GM12878 (cell line): ENCODE measurements around the gene CDC42BPA. TPM values are rescaled to one million over a fixed set of nuclear protein-coding genes. Genes with fewer than 3 reads are reported as not detected.

Experiments
- ATAC-seq: fragments of 200-7000 bp; cut with Tn5 transposase; 3 replicates; pipeline ENCODE4 v1.9.1; 2020; ENCODE audit warnings: mild to moderate bottlenecking, moderate library complexity
- BruUV-seq: library from RNA; stranded (reverse); fragments of 400-500 nt; replicated peaks from 2 replicates; lab custom pipeline; 2021; lab: Mats Ljungman, UMichigan
- CTCF ChIA-PET: fragments of 300-600 bp; sonication (Branson Sonifier 250); formaldehyde crosslinking; extraction: SDS; loops from one replicate; lab custom pipeline; 2021; ENCODE audit warnings: inconsistent platforms; lab: Yijun Ruan, JAX
- POLR2A ChIA-PET: fragments of 350-600 bp; formaldehyde crosslinking; extraction: SDS; loops from one replicate; lab custom pipeline; 2021; ENCODE audit warnings: inconsistent platforms; lab: Charles Lee
- RAD21 ChIA-PET: fragments of 300-600 bp; sonication (Branson Sonifier 250); formaldehyde crosslinking; loops from one replicate; lab custom pipeline; 2023; ENCODE audit warnings: antibody characterized with exemption; ENCODE audit not compliant: unreplicated experiment; lab: Charles Lee
- SMC1A ChIA-PET: fragments of 300-600 bp; sonication (Branson Sonifier 250); formaldehyde crosslinking; loops from one replicate; lab custom pipeline; 2023; ENCODE audit not compliant: unreplicated experiment, uncharacterized antibody; lab: Charles Lee
- DNase-seq: peaks from one replicate; pipeline ENCODE4 v3.0.0-alpha.2; 2011; ENCODE audit warnings: low read depth, low spot score
- FAIRE-seq: peaks from 3 replicates; lab custom pipeline; 2011; peaks lifted over from hg19 to GRCh38; lab: Jason Lieb, UNC
- H2AFZ ChIP-seq: 2 replicates; pipeline ENCODE4 v1.6.0; 2011; ENCODE audit warnings: low read depth, low read length, control low read depth; ENCODE audit not compliant: control insufficient read depth
- H3K27ac ChIP-seq: 2 replicates; pipeline ENCODE4 v1.5.1; 2011; ENCODE audit warnings: control low read depth; ENCODE audit not compliant: control insufficient read depth, insufficient read depth
- H3K27me3 ChIP-seq, 2 experiments: replicated peaks in 1 of 2; 2 replicates each; pipeline versions ENCODE4 v1.6.0 to v1.6.1; 2011; ENCODE audit warnings: low read length in 1 of 2; ENCODE audit not compliant: control insufficient read depth in 2 of 2, insufficient read depth in 2 of 2
- H3K36me3 ChIP-seq, 2 experiments: 2 replicates each; pipeline ENCODE4 v1.5.1; 2011; ENCODE audit warnings: low read length in 1 of 2; ENCODE audit not compliant: control insufficient read depth in 2 of 2, insufficient read depth in 2 of 2
- H3K4me1 ChIP-seq: 2 replicates; pipeline ENCODE4 v1.6.1; 2011; ENCODE audit warnings: mild to moderate bottlenecking, low read length, moderate library complexity, mixed read lengths; ENCODE audit not compliant: control insufficient read depth, insufficient read depth
- H3K4me2 ChIP-seq: 2 replicates; pipeline ENCODE4 v1.6.0; 2011; ENCODE audit warnings: control low read depth; ENCODE audit not compliant: control insufficient read depth, insufficient read depth
- H3K4me3 ChIP-seq: fragments of 200-600 bp; sonication (generic); 2 replicates; pipeline ENCODE4 v1.5.1; 2016
- H3K79me2 ChIP-seq: 2 replicates; pipeline ENCODE4 v1.6.0; 2011; ENCODE audit warnings: low read length; ENCODE audit not compliant: control insufficient read depth, insufficient read depth
- H3K9ac ChIP-seq: 2 replicates; pipeline ENCODE4 v1.8.0; 2011; ENCODE audit warnings: low read length, control low read depth, mixed read lengths; ENCODE audit not compliant: control insufficient read depth, insufficient read depth
- H3K9me3 ChIP-seq: replicated peaks from 3 replicates; pipeline ENCODE4 v1.5.1; 2011; ENCODE audit warnings: mild to moderate bottlenecking, low read length; ENCODE audit not compliant: control insufficient read depth, insufficient read depth
- H4K20me1 ChIP-seq: 2 replicates; pipeline ENCODE4 v1.6.0; 2011; ENCODE audit not compliant: control insufficient read depth, insufficient read depth
- BCLAF1 ChIP-seq: fragments of 450-650 bp; IDR thresholded peaks from 2 replicates; pipeline ENCODE4 v1.6.1; 2017; ENCODE audit warnings: antibody characterized with exemption, mild to moderate bottlenecking, moderate library complexity
- HDAC6 ChIP-seq: fragments of 200-600 bp; sonication (generic); IDR thresholded peaks from one replicate; pipeline ENCODE4 v1.8.0; 2017; ENCODE audit warnings: antibody characterized with exemption; ENCODE audit not compliant: unreplicated experiment
- IRF3 ChIP-seq: fragments of 450-650 bp; IDR thresholded peaks from 2 replicates; pipeline ENCODE4 v1.6.1; 2014; ENCODE audit warnings: mild to moderate bottlenecking
- IRF4 ChIP-seq: IDR thresholded peaks from 2 replicates; pipeline ENCODE4 v1.6.1; 2011; ENCODE audit warnings: low read depth, low read length
- LARP7 ChIP-seq: fragments of 450-650 bp; IDR thresholded peaks from 2 replicates; pipeline ENCODE4 v1.6.1; 2017; ENCODE audit warnings: mild to moderate bottlenecking
- MLLT1 ChIP-seq: fragments of 450-650 bp; IDR thresholded peaks from 2 replicates; pipeline ENCODE4 v1.6.1; 2016; ENCODE audit warnings: mild to moderate bottlenecking
- NBN ChIP-seq: fragments of 450-650 bp; IDR thresholded peaks from 2 replicates; pipeline ENCODE4 v1.6.1; 2016
- PAX5 ChIP-seq: IDR thresholded peaks from 2 replicates; pipeline ENCODE4 v1.6.1; 2011; ENCODE audit warnings: low read depth, low read length, borderline replicate concordance
- REST ChIP-seq: IDR thresholded peaks from 2 replicates; pipeline ENCODE4 v1.6.1; 2012; ENCODE audit warnings: mild to moderate bottlenecking, low read depth, low read length
- SIN3A ChIP-seq: IDR thresholded peaks from 2 replicates; pipeline ENCODE4 v1.6.1; 2012; ENCODE audit warnings: low read depth, low read length, improper control_type of control experiment
- TCF12 ChIP-seq: IDR thresholded peaks from 2 replicates; pipeline ENCODE4 v1.6.1; 2011; ENCODE audit warnings: low read depth, mild to moderate bottlenecking, low read length
- ZBTB11 ChIP-seq: fragments of 450-650 bp; formaldehyde crosslinking; IDR thresholded peaks from 2 replicates; pipeline ENCODE4 v1.5.0; 2022; ENCODE audit warnings: mild to moderate bottlenecking, missing genetic modification characterization
- WGBS: methylation state at CpG from one replicate; pipeline ENCODE4 v1.1.6; 2016; ENCODE audit warnings: low lambda C conversion rate; ENCODE audit not compliant: insufficient replicate concordance, insufficient coverage; ENCODE audit errors: missing lambda C conversion rate; 5-methylcytosine and 5-hydroxymethylcytosine counted together
- in situ Hi-C: fragments of 300-500 bp; cut with MboI; formaldehyde crosslinking; loops from 9 replicates; pipeline ENCODE4 v1.14.3; 2018; ENCODE audit warnings: mixed read lengths
- intact Hi-C: fragments of 100-400 bp; cut with micrococcal nuclease; formaldehyde crosslinking; loops from one replicate; pipeline ENCODE4 v1.14.2; 2022; ENCODE audit not compliant: unreplicated experiment
- polyA plus RNA-seq, 11 experiments: library from polyadenylated mRNA; depleted of rRNA in 4 of 11; unstranded in 6 of 11; stranded (reverse) in 5 of 11; fragments of >200 nt; fragmentation: Nextera tagmentation in 4 of 11; fragmentation: Illumina TruSeq in 1 of 11; extraction: Ambion mirVana in 4 of 11; extraction: Trizol in 1 of 11; gene quantifications; 1 replicate in 1 of 11; 2 replicates in 10 of 11; pipeline versions ENCODE4 v1.2.1 to v1.2.3, GENCODE V29; 2011 to 2016; ENCODE audit warnings: inconsistent platforms in 2 of 11, missing spikeins in 2 of 11, low read depth in 1 of 11
- total RNA-seq, 4 experiments: library from RNA; depleted of rRNA in 3 of 4; stranded (reverse); fragments of >200 nt in 3 of 4; fragmentation: Illumina TruSeq in 1 of 4; extraction: Trizol in 1 of 4; gene quantifications; 2 replicates each; pipeline versions ENCODE4 v1.2.1 to v1.2.3, GENCODE V29; 2013 to 2021

Gene CDC42BPA
- total and polyA plus RNA-seq, 10 of the 15 experiments (the other 5 are each of a cell fraction or from before 2014, with no cell fraction given), result 0.02 to 0.52 (median 0.10) TPM

- TF ChIP-seq BCLAF1 (no peak), NBN (no peak), SIN3A (no peak), PAX5 (no peak), TCF12 (no peak), MLLT1 (no peak), IRF4 (no peak)
Measured at GRCh38 chr1:227281371-227281770, 36.9 kb downstream of the CDC42BPA start (continued).

GRCh38 chr1:227280836-227281235 lies 37.5 kb downstream of the CDC42BPA start:
- BruUV-seq, result no TSS peak
- Histone ChIP-seq H4K20me1 (no peaks in the 10 kb centered on the region), H2AFZ (no peak overlapping the region), H3K9me3 (no peaks in the 10 kb centered on the region), H3K9ac (no peak overlapping the region), H3K27ac (no peak overlapping the region), H3K27me3 (no peaks in the 10 kb centered on the region; a peak in 1 of 4 replicates), H3K4me2 (no peak overlapping the region), H3K79me2 (no peaks in the 10 kb centered on the region), H3K4me3 (no peak overlapping the region), H3K4me1 (no peaks in the 10 kb centered on the region), H3K36me3 (no peaks in the 10 kb centered on the region)
- no peak for FAIRE-seq
- no peak for ATAC-seq
- SMC1A ChIA-PET, result no interaction called here
- 82% methylated on average over 1 of the region's 1 CpG for WGBS
- intact Hi-C loops, result no loop called here
- no peak for DNase-seq
- POLR2A ChIA-PET, result no interaction called here
- CTCF ChIA-PET, result no interaction called here
- RAD21 ChIA-PET, result no interaction called here
- in situ Hi-C loops, result no loop called here
- TF ChIP-seq ZBTB11 (no peak), REST (no peak), HDAC6 (no peak), IRF3 (no peak), LARP7 (no peak)
